MCF 10A (cell line): ENCODE results near the gene ADD3. TPM values are rescaled to one million over a fixed set of nuclear protein-coding genes. Genes with fewer than 3 reads are reported as not detected.
A peak's percentile ranks its signal among the peaks of the same experiment; 100 is the strongest.

Source experiments
- BruUV-seq: library from RNA; stranded (reverse); fragments of 400-500 nt; replicated peaks from 2 replicates; lab custom pipeline; 2021; lab: Mats Ljungman, UMichigan
- CTCF ChIA-PET: fragments of 300-600 bp; sonication (Branson Sonifier 250); formaldehyde crosslinking; extraction: SDS; loops from one replicate; lab custom pipeline; 2021; ENCODE audit warnings: antibody characterized with exemption, inconsistent platforms; lab: Yijun Ruan, JAX
- POLR2A ChIA-PET: fragments of 300-600, 350-650 bp; sonication (Branson Sonifier 250); formaldehyde crosslinking; extraction: SDS; loops from one replicate; lab custom pipeline; 2020; ENCODE audit warnings: antibody characterized with exemption, inconsistent platforms; lab: Yijun Ruan, JAX
- DNase-seq: peaks from one replicate; pipeline ENCODE4 v3.0.0-alpha.2; 2018; ENCODE audit not compliant: unreplicated experiment
- H3K27ac Mint-ChIP-seq: one replicate; pipeline ENCODE4 v1.8.0; 2022; ENCODE audit warnings: mild to moderate bottlenecking, low read depth, mixed read lengths; ENCODE audit not compliant: unreplicated experiment
- H3K27me3 Mint-ChIP-seq: one replicate; pipeline ENCODE4 v1.8.0; 2022; ENCODE audit warnings: mixed read lengths; ENCODE audit not compliant: insufficient read depth, unreplicated experiment
- H3K36me3 Mint-ChIP-seq: one replicate; pipeline ENCODE4 v1.8.0; 2022; ENCODE audit warnings: mild to moderate bottlenecking, moderate library complexity, mixed read lengths; ENCODE audit not compliant: insufficient read depth, unreplicated experiment
- H3K4me1 Mint-ChIP-seq: one replicate; pipeline ENCODE4 v1.8.0; 2022; ENCODE audit warnings: mixed read lengths; ENCODE audit not compliant: insufficient read depth, unreplicated experiment
- H3K4me3 Mint-ChIP-seq: one replicate; pipeline ENCODE4 v1.8.0; 2022; ENCODE audit warnings: mild to moderate bottlenecking, moderate library complexity, mixed read lengths; ENCODE audit not compliant: unreplicated experiment
- H3K9me3 Mint-ChIP-seq: one replicate; pipeline ENCODE4 v1.8.0; 2022; ENCODE audit warnings: mixed read lengths; ENCODE audit not compliant: unreplicated experiment
- intact Hi-C: fragments of 100-400 bp; cut with micrococcal nuclease; formaldehyde crosslinking; loops from 2 replicates; pipeline ENCODE4 v1.14.1; 2022
- total RNA-seq: library from RNA; stranded (reverse); gene quantifications from 2 replicates; pipeline ENCODE4 v1.2.3, GENCODE V29; 2022
- TF ChIP-seq, protein P1 (sequence below): fragments of 200-600 bp; IDR thresholded peaks from one replicate; pipeline ENCODE4 v1.8.0; 2022; ENCODE audit warnings: antibody characterized with exemption, mild to moderate bottlenecking; ENCODE audit not compliant: unreplicated experiment

Gene ADD3
- total RNA-seq, 1 experiment from 2014 or later, result 14.5 TPM

DNA sequence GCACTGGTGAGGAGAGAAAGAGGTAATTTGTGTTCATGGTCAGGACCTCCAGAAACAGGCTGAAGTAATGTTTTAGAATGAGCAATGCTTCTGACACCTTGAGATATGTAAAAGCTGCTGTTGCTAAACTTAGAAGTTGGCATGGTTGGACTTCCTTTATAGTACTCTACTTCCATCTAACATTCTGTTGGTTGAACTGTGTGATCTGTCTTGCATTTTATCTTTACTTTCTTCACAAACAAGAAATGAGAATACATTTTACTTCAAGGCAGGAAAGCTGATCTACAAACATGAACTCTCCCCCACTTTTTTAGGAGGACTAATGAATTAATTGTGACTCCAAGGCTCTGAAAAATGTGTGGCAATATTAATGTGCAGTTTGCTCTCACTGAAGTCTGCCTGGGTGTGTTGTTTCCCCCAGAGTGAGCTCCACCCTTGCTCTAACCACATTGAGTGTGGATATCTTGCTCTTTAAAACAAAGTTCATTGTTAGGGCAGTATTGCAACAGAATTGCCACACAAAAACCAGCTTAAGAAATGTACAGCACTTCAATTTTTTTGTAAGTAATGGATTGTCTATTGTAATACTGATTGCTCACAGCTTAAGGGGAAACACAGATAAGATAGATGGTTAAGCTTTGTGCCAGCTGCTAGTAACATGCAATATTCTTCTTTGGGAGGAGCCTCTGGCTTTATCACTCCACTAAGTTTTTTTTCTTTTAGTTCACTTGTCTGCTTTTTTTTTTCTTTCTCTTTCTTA is 69.0 kb downstream of the ADD3 start:
- POLR2A ChIA-PET, result interaction anchor here (0.6 to 1.2 kb wide), 6 partner anchors 9 to 185 kb away, joined by 3 to 4 read pairs (median 3); no protein-coding TSS in a partner anchor
- intact Hi-C loops, result no loop called here
- peaks cover 29% of the 10 kb centered on the region for H3K4me1 Mint-ChIP-seq

DNA sequence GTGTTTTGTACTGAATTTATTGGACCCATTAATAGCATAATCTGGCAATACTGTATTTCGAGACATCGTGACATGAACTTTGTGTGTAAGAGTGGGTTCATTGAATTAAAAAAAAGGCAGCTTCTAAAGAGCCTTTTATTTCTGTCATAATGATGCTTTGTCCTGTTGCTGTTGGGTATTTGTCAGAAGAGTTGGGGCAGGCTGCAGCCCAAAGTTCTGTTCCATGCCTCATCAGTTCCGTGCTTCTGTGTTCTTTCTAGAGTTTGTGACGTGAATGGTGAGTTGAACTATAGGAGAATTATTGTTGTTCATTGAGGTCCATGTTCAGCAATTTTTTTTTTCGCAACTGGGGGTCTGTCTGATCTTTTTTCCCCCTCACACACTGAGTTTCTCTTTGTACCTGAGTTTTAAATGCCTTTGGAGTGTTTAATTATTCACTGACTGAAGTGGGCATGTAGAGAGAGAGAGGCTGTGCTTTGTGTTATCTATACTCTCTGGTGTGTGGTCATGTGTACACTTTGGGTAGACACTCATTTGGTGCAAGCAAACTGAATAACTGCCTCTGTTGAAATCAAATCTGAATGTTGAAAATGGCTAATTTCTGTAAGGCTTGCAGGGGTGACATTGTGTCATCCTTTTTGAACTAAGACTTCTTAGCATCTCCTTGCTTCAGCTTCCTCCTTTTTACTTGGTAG is 69.8 kb downstream of the ADD3 start:
- no TSS peak for BruUV-seq

More for the DNA sequence above, 69.0 kb downstream of the ADD3 start:
- no TSS peak for BruUV-seq
- peak overlapping the region; percentile 46 for H3K27ac Mint-ChIP-seq
- no peaks in the 10 kb centered on the region for H3K9me3 Mint-ChIP-seq
- H3K36me3 Mint-ChIP-seq, result no peaks in the 10 kb centered on the region
- H3K27me3 Mint-ChIP-seq, result no peaks in the 10 kb centered on the region
- DNase-seq, result peak; percentile 91
- TF ChIP-seq, protein P1, sequence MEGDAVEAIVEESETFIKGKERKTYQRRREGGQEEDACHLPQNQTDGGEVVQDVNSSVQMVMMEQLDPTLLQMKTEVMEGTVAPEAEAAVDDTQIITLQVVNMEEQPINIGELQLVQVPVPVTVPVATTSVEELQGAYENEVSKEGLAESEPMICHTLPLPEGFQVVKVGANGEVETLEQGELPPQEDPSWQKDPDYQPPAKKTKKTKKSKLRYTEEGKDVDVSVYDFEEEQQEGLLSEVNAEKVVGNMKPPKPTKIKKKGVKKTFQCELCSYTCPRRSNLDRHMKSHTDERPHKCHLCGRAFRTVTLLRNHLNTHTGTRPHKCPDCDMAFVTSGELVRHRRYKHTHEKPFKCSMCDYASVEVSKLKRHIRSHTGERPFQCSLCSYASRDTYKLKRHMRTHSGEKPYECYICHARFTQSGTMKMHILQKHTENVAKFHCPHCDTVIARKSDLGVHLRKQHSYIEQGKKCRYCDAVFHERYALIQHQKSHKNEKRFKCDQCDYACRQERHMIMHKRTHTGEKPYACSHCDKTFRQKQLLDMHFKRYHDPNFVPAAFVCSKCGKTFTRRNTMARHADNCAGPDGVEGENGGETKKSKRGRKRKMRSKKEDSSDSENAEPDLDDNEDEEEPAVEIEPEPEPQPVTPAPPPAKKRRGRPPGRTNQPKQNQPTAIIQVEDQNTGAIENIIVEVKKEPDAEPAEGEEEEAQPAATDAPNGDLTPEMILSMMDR, result no peak
- CTCF ChIA-PET, result interaction anchor here (1.2 to 1.4 kb wide), 2 partner anchors 8 to 193 kb away, joined by 3 to 5 read pairs; no protein-coding TSS in a partner anchor
- H3K4me3 Mint-ChIP-seq, result peak overlapping the region; percentile 10

DNA sequence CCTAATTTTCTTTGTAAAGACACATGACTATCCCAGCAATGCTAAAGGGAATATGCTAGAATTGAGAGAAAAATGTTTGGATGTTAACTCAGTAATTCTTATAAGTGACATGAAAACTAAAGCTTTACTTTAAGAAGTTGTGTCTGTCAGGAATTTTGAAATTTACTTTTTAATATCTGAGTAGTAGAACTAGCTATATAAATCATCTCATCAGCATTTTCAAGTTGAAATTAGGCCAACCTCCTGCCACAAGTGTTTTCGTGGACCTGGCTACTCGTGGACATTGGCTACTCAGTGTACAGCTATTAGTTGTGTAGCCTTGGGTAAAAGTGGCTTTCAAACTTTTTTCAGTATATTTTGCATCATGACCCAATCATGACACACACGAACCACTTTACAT is 70.5 kb downstream of the ADD3 start:
- H3K27me3 Mint-ChIP-seq, result no peaks in the 10 kb centered on the region
- no TSS peak for BruUV-seq
- TF ChIP-seq, protein P1, result no peak
- H3K4me3 Mint-ChIP-seq, result no peak overlapping the region
- ChIA-PET CTCF (interaction anchor here (0.6 to 1.1 kb wide), 4 partner anchors 59 to 194 kb away, joined by 3 to 5 read pairs (median 4); no protein-coding TSS in a partner anchor), POLR2A (interaction anchor here (0.6 to 0.7 kb wide), 3 partner anchors 30 to 793 kb away, joined by 3 to 4 read pairs (median 3); partner anchors contain the start of gene PDCD4)
- peaks cover 8% of the 10 kb centered on the region for H3K9me3 Mint-ChIP-seq
- no peak overlapping the region for H3K27ac Mint-ChIP-seq
- H3K4me1 Mint-ChIP-seq, result peaks cover 38% of the 10 kb centered on the region
- intact Hi-C loops, result no loop called here
- no peak for DNase-seq
- no peaks in the 10 kb centered on the region for H3K36me3 Mint-ChIP-seq

More for the DNA sequence above, 69.8 kb downstream of the ADD3 start:
- intact Hi-C loops, result no loop called here
- DNase-seq, result no peak
- Mint-ChIP-seq H3K9me3 (peaks cover under 1% of the 10 kb centered on the region), H3K36me3 (no peaks in the 10 kb centered on the region), H3K27ac (peak overlapping the region; percentile 46), H3K4me3 (no peak overlapping the region), H3K4me1 (peaks cover 31% of the 10 kb centered on the region), H3K27me3 (no peaks in the 10 kb centered on the region)
- CTCF ChIA-PET, result interaction anchor here (0.7 to 1.4 kb wide), 5 partner anchors 7 to 193 kb away, joined by 3 to 5 read pairs (median 4); no protein-coding TSS in a partner anchor
- POLR2A ChIA-PET, result interaction anchor here (0.6 to 1.1 kb wide), 6 partner anchors 10 to 794 kb away, joined by 3 to 4 read pairs (median 4); partner anchors contain the start of gene PDCD4
- TF ChIP-seq, protein P1, result no peak
